Caco-2 (cell line): ENCODE data around the gene SLFN12. TPM values are rescaled to one million over a fixed set of nuclear protein-coding genes. Genes with fewer than 3 reads are reported as not detected.
A peak's percentile ranks its signal among the peaks of the same experiment; 100 is the strongest.

Source experiments
- BruUV-seq: library from RNA; stranded (reverse); fragments of 400-500 nt; replicated peaks from 2 replicates; lab custom pipeline; 2021; lab: Mats Ljungman, UMichigan
- CTCF ChIA-PET: fragments of 300-600 bp; sonication (Branson Sonifier 250); formaldehyde crosslinking; loops from one replicate; lab custom pipeline; 2022; ENCODE audit warnings: antibody characterized with exemption; lab: Charles Lee
- POLR2A ChIA-PET: fragments of 300-600 bp; sonication (Branson Sonifier 250); formaldehyde crosslinking; loops from one replicate; lab custom pipeline; 2022; ENCODE audit warnings: antibody characterized with exemption; lab: Charles Lee
- DNase-seq, 2 experiments: peaks; one replicate each; pipeline versions ENCODE4 v3.0.0 to v3.0.0-alpha.2; 2020 to 2022
- H3K27me3 ChIP-seq: replicated peaks from 2 replicates; pipeline ENCODE4 v1.6.0; 2011; ENCODE audit warnings: low read length; ENCODE audit not compliant: control insufficient read depth, insufficient read depth
- H3K36me3 ChIP-seq: 2 replicates; pipeline ENCODE4 v1.5.1; 2011; ENCODE audit warnings: low read length; ENCODE audit not compliant: control insufficient read depth, insufficient read depth
- H3K4me1 ChIP-seq: fragments of 250-450 bp; sonication (Bioruptor Pico); 2 replicates; pipeline ENCODE4 v1.5.1; 2020; ENCODE audit warnings: mild to moderate bottlenecking
- H3K4me3 ChIP-seq: 2 replicates; pipeline ENCODE4 v1.5.1; 2011; ENCODE audit warnings: low read depth, mild to moderate bottlenecking, control low read depth, low read length
- H3K9me3 ChIP-seq: fragments of 250-450 bp; sonication (Bioruptor Pico); 2 replicates; pipeline ENCODE4 v1.5.1; 2020; ENCODE audit warnings: mild to moderate bottlenecking, moderate library complexity
- H3K27ac Mint-ChIP-seq: one replicate; pipeline ENCODE4 v1.8.0; 2022; ENCODE audit warnings: mixed read lengths; ENCODE audit not compliant: unreplicated experiment
- H3K27me3 Mint-ChIP-seq: one replicate; pipeline ENCODE4 v1.8.0; 2022; ENCODE audit warnings: mixed read lengths; ENCODE audit not compliant: insufficient read depth, unreplicated experiment
- H3K36me3 Mint-ChIP-seq: one replicate; pipeline ENCODE4 v1.8.0; 2022; ENCODE audit warnings: mild to moderate bottlenecking, mixed read lengths; ENCODE audit not compliant: insufficient read depth, unreplicated experiment
- H3K4me1 Mint-ChIP-seq: one replicate; pipeline ENCODE4 v1.8.0; 2022; ENCODE audit warnings: low read depth, mixed read lengths; ENCODE audit not compliant: unreplicated experiment
- H3K4me3 Mint-ChIP-seq: one replicate; pipeline ENCODE4 v1.8.0; 2022; ENCODE audit warnings: mild to moderate bottlenecking, moderate library complexity, mixed read lengths; ENCODE audit not compliant: unreplicated experiment
- H3K9me3 Mint-ChIP-seq: one replicate; pipeline ENCODE4 v1.8.0; 2022; ENCODE audit warnings: mixed read lengths; ENCODE audit not compliant: unreplicated experiment
- CTCF ChIP-seq, 2 experiments: fragments of 200-600 bp in 1 of 2; IDR thresholded peaks; 1 replicate in 1 of 2; 2 replicates in 1 of 2; pipeline versions ENCODE4 v1.5.1 to v1.8.0; 2011 to 2022; ENCODE audit warnings: antibody characterized with exemption in 1 of 2, control low read depth in 1 of 2, inconsistent platforms in 1 of 2, low read depth in 1 of 2, low read length in 1 of 2, mild to moderate bottlenecking in 1 of 2, moderate library complexity in 1 of 2; ENCODE audit not compliant: insufficient read depth in 1 of 2, severe bottlenecking in 1 of 2, unreplicated experiment in 1 of 2
- intact Hi-C: fragments of 100-400 bp; cut with micrococcal nuclease; formaldehyde crosslinking; loops from one replicate; pipeline ENCODE4 v1.10.0; 2022; ENCODE audit not compliant: unreplicated experiment
- total RNA-seq: library from RNA; stranded (reverse); gene quantifications from 2 replicates; pipeline ENCODE4 v1.2.3, GENCODE V29; 2022

SLFN12 gene
- total RNA-seq, 1 experiment from 2014 or later, result not detected

GRCh38 chr17:35373984-35374765 lies 58.1 kb downstream of the SLFN12 start:
- DNase-seq, result no peak
- intact Hi-C loops, result no loop called here
- H3K27ac Mint-ChIP-seq, result no peak overlapping the region

GRCh38 chr17:35373534-35373983 lies 58.7 kb downstream of the SLFN12 start, which contains the start of gene SLFN11:
Gene SLFN11, minus strand, starts transcription at chr17:35373621. Its CDS starts 9,814 bp downstream, at chr17:35363807.
- CTCF ChIA-PET, result no interaction called here
- Mint-ChIP-seq H3K36me3 (no peaks in the 10 kb centered on the region), H3K4me1 (peaks cover 14% of the 10 kb centered on the region), H3K4me3 (peak within 1 kb of the TSS; percentile 64), H3K27ac (no peak within 1 kb of the TSS), H3K9me3 (peaks cover 10% of the 10 kb centered on the region), H3K27me3 (peaks cover 32% of the 10 kb centered on the region)
- intact Hi-C loops, result no loop called here
- DNase-seq, result no peak
- H3K27me3 ChIP-seq, result peaks cover 3% of the 10 kb centered on the region; the same call in 1 of the 2 replicates
- H3K9me3 ChIP-seq, result peaks cover 5% of the 10 kb centered on the region; the same call in 1 of the 2 replicates
- BruUV-seq, result no TSS peak
- no peaks in the 10 kb centered on the region for H3K36me3 ChIP-seq
- POLR2A ChIA-PET, result interaction anchor here (0.6 kb wide), 1 partner anchor 217 kb away, joined by 12 read pairs; no protein-coding TSS in a partner anchor
- peak within 1 kb of the TSS; percentile 23 for H3K4me3 ChIP-seq
- 0 out of 2 replicates have a peak, but pooled peaks cover 8% of the 10 kb centered on the region for H3K4me1 ChIP-seq
- TF ChIP-seq CTCF (IDR thresholded peaks at IDR 0.05; ENCODE audit: insufficient read depth in 1 of 2, low read depth in 1 of 2, low read length in 1 of 2, severe bottlenecking in 1 of 2, unreplicated experiment in 1 of 2), result no peak

More at GRCh38 chr17:35373984-35374765, 58.1 kb downstream of the SLFN12 start:
- Histone ChIP-seq H3K9me3 (peaks cover 5% of the 10 kb centered on the region; the same call in 1 of the 2 replicates), H3K4me1 (0 out of 2 replicates have a peak, but pooled peaks cover 8% of the 10 kb centered on the region), H3K36me3 (no peaks in the 10 kb centered on the region), H3K4me3 (peak overlapping the region; percentile 23), H3K27me3 (peaks cover 3% of the 10 kb centered on the region; the same call in 1 of the 2 replicates)
- BruUV-seq, result no TSS peak
- ChIA-PET POLR2A (interaction anchor here (0.6 kb wide), 1 partner anchor 217 kb away, joined by 12 read pairs; no protein-coding TSS in a partner anchor), CTCF (no interaction called here)
- H3K36me3 Mint-ChIP-seq, result no peaks in the 10 kb centered on the region
- H3K4me3 Mint-ChIP-seq, result peak overlapping the region; percentile 64
- peaks cover 10% of the 10 kb centered on the region for H3K9me3 Mint-ChIP-seq
- peaks cover 14% of the 10 kb centered on the region for H3K4me1 Mint-ChIP-seq
- no peak for TF ChIP-seq CTCF (IDR thresholded peaks at IDR 0.05; ENCODE audit: insufficient read depth in 1 of 2, low read depth in 1 of 2, low read length in 1 of 2, severe bottlenecking in 1 of 2, unreplicated experiment in 1 of 2)
- peaks cover 32% of the 10 kb centered on the region for H3K27me3 Mint-ChIP-seq

- intact Hi-C loops, result no loop called here
- Mint-ChIP-seq H3K36me3 (no peaks in the 10 kb centered on the region), H3K27ac (no peak overlapping the region), H3K27me3 (peaks cover 32% of the 10 kb centered on the region), H3K4me1 (peaks cover 14% of the 10 kb centered on the region), H3K4me3 (peak overlapping the region; percentile 64), H3K9me3 (peaks cover 10% of the 10 kb centered on the region)
- no peak for DNase-seq
- H3K4me3 ChIP-seq, result no peak overlapping the region
- H3K4me1 ChIP-seq, result 0 out of 2 replicates have a peak, but pooled peaks cover 8% of the 10 kb centered on the region
- H3K36me3 ChIP-seq, result no peaks in the 10 kb centered on the region
- peaks cover 3% of the 10 kb centered on the region; the same call in 1 of the 2 replicates for H3K27me3 ChIP-seq
- CTCF ChIA-PET, result no interaction called here
- H3K9me3 ChIP-seq, result peaks cover 5% of the 10 kb centered on the region; the same call in 1 of the 2 replicates
- POLR2A ChIA-PET, result no interaction called here
- BruUV-seq, result no TSS peak
- TF ChIP-seq CTCF (IDR thresholded peaks at IDR 0.05; ENCODE audit: insufficient read depth in 1 of 2, low read depth in 1 of 2, low read length in 1 of 2, severe bottlenecking in 1 of 2, unreplicated experiment in 1 of 2), result no peak
Measured at GRCh38 chr17:35372846-35373533, 59.3 kb downstream of the SLFN12 start.
